Peyer's patch (tissue), 4 donors: ENCODE data around the gene ATP2C1. TPM values are rescaled to one million over a fixed set of nuclear protein-coding genes. Genes with fewer than 3 reads are reported as not detected.

Source experiments
- DNase-seq, 3 donors: peaks; one replicate each; pipeline ENCODE4 v3.0.0-alpha.2; 2017 to 2019
- H3K27ac ChIP-seq, 4 donors: fragments of 200-600 bp; sonication (generic); one replicate each; pipeline ENCODE4 v1.5.1; 2016 to 2019
- H3K27me3 ChIP-seq, 2 donors: fragments of 200-600 bp; sonication (generic); one replicate each; pipeline ENCODE4 v1.5.1; 2019
- H3K36me3 ChIP-seq, 3 donors: fragments of 200-600 bp; sonication (generic); one replicate each; pipeline ENCODE4 v1.5.1; 2016 to 2019
- H3K4me1 ChIP-seq, 4 donors: fragments of 200-600 bp; sonication (generic); one replicate each; pipeline ENCODE4 v1.5.1; 2016 to 2019
- H3K4me3 ChIP-seq, 4 donors: fragments of 200-600 bp; sonication (generic); 1 replicate in 3 of 4; 2 replicates in 1 of 4; pipeline ENCODE4 v1.5.1; 2016 to 2019; ENCODE audit warnings: mild to moderate bottlenecking in 1 of 4
- H3K9me3 ChIP-seq, 4 donors: fragments of 200-600 bp; sonication (generic); one replicate each; pipeline ENCODE4 v1.5.1; 2016 to 2019; ENCODE audit warnings: mild to moderate bottlenecking in 1 of 4
- CTCF ChIP-seq, 6 experiments: fragments of 450-650 bp in 4 of 6; fragments of 200-600 bp in 2 of 6; sonication (generic) in 1 of 6; IDR thresholded peaks; one replicate each; pipeline ENCODE4 v1.5.1; 2017 to 2019; ENCODE audit warnings: antibody characterized with exemption in 6 of 6, mild to moderate bottlenecking in 3 of 6, moderate library complexity in 1 of 6
- POLR2A ChIP-seq, 2 donors: fragments of 450-650 bp; IDR thresholded peaks; one replicate each; pipeline ENCODE4 v1.5.1; 2017; ENCODE audit warnings: antibody characterized with exemption in 2 of 2, mild to moderate bottlenecking in 2 of 2, moderate library complexity in 2 of 2
- small RNA-seq, 2 donors: library from RNA; depleted of rRNA; stranded (forward); fragments of <200 nt; gene quantifications; one replicate each; pipeline ENCODE3, GENCODE V24; 2016
- total RNA-seq, 4 donors: library from RNA; depleted of rRNA; stranded (reverse); fragments of >200 nt; gene quantifications; one replicate each; pipeline ENCODE4 v1.1.0, GENCODE V29; 2016

Gene ATP2C1
- total RNA-seq, 4 donors from 2014 or later = 32.2 to 49.5 (median 40.8) TPM

GRCh38 chr3:131048030-131048429 lies 154.1 kb downstream of the ATP2C1 start:
- no peak for DNase-seq
- H3K4me1 ChIP-seq = no peaks in the 10 kb centered on the region
- no peaks in the 10 kb centered on the region for H3K36me3 ChIP-seq
- H3K27me3 ChIP-seq = no peaks in the 10 kb centered on the region
- no peak for TF ChIP-seq POLR2A (IDR thresholded peaks at IDR 0.05)
- H3K4me3 ChIP-seq = no peak overlapping the region
- H3K9me3 ChIP-seq = no peaks in the 10 kb centered on the region
- no peak overlapping the region for H3K27ac ChIP-seq

GRCh38 chr3:131050001-131050400 lies 156.1 kb downstream of the ATP2C1 start:
- Histone ChIP-seq H3K36me3 (no peaks in the 10 kb centered on the region), H3K4me1 (no peaks in the 10 kb centered on the region), H3K9me3 (no peaks in the 10 kb centered on the region), H3K4me3 (no peak overlapping the region), H3K27me3 (no peaks in the 10 kb centered on the region), H3K27ac (no peak overlapping the region)
- TF ChIP-seq POLR2A (IDR thresholded peaks at IDR 0.05) = no peak
- no peak for TF ChIP-seq CTCF (IDR thresholded peaks at IDR 0.05)
- no peak for DNase-seq

- Histone ChIP-seq H3K36me3 (no peaks in the 10 kb centered on the region), H3K27ac (no peak overlapping the region), H3K4me3 (no peak overlapping the region), H3K9me3 (no peaks in the 10 kb centered on the region), H3K4me1 (no peaks in the 10 kb centered on the region), H3K27me3 (no peaks in the 10 kb centered on the region)
- peak in 2 of 6 experiments; percentile 16 for TF ChIP-seq CTCF (IDR thresholded peaks at IDR 0.05)
- TF ChIP-seq POLR2A (IDR thresholded peaks at IDR 0.05) = no peak
- DNase-seq = no peak
Measured at GRCh38 chr3:131053043-131053859, 159.4 kb downstream of the ATP2C1 start.

Small RNAs within 50 kb of the gene (small RNA-seq; reads per million reads assigned to genes)
- 0 reads per million in 2 donors for gene RF00019

Other genes with a start within 250 kb of the ATP2C1 start
- gene PIK3R4, start 147.3 kb upstream of the ATP2C1 start, total RNA-seq = 10 to 100 TPM; 20.6 to 54.6 (median 35.8) TPM
- gene ASTE1, start 132.7 kb downstream of the ATP2C1 start, total RNA-seq = 10 to 100 TPM in 3 of 4 donors, 1 to 10 TPM in 1; 7.4 to 34.1 (median 18.0) TPM
- gene NEK11, start 132.8 kb downstream of the ATP2C1 start, total RNA-seq = 1 to 10 TPM; 3.5 to 8.6 (median 5.5) TPM